Transverse colon (tissue), 4 donors: ENCODE results near the gene NPPA. TPM values are rescaled to one million over a fixed set of nuclear protein-coding genes. Genes with fewer than 3 reads are reported as not detected.

Source experiments
- DNase-seq: peaks from one replicate; pipeline ENCODE4 v3.0.0-alpha.2; 2019
- H3K27ac ChIP-seq, 4 donors: fragments of 200-600 bp; sonication (generic); 2 replicates each; pipeline ENCODE4 v1.5.1; 2016 to 2018; ENCODE audit warnings: inconsistent platforms in 4 of 4
- H3K27me3 ChIP-seq: fragments of 200-600 bp; sonication (generic); 2 replicates; pipeline ENCODE4 v1.5.1; 2017; ENCODE audit warnings: inconsistent platforms
- H3K36me3 ChIP-seq, 4 donors: fragments of 200-600 bp; sonication (generic); 2 replicates each; pipeline ENCODE4 v1.5.1; 2017 to 2019; ENCODE audit warnings: inconsistent platforms in 4 of 4
- H3K4me1 ChIP-seq, 4 donors: fragments of 200-600 bp; sonication (generic); 2 replicates each; pipeline ENCODE4 v1.5.1; 2017 to 2020; ENCODE audit warnings: inconsistent platforms in 4 of 4
- H3K4me3 ChIP-seq, 4 donors: fragments of 200-600 bp; sonication (generic); 1 replicate in 1 of 4; 2 replicates in 3 of 4; pipeline versions ENCODE4 v1.5.1 to v1.6.1; 2017 to 2019; ENCODE audit warnings: inconsistent platforms in 4 of 4
- H3K9me3 ChIP-seq, 2 donors: fragments of 200-600 bp; sonication (generic); 2 replicates each; pipeline ENCODE4 v1.5.1; 2017 to 2019; ENCODE audit warnings: inconsistent platforms in 2 of 2
- CTCF ChIP-seq, 5 experiments: fragments of 200-600 bp in 3 of 5; fragments of 450-650 bp in 2 of 5; sonication (generic) in 3 of 5; IDR thresholded peaks; 1 replicate in 2 of 5; 2 replicates in 3 of 5; pipeline ENCODE4 v1.5.1; 2016 to 2017; ENCODE audit warnings: antibody characterized with exemption in 5 of 5, inconsistent platforms in 3 of 5, mild to moderate bottlenecking in 2 of 5, moderate library complexity in 1 of 5
- EP300 ChIP-seq: sonication (generic); formaldehyde crosslinking; IDR thresholded peaks from one replicate; pipeline ENCODE4 v1.6.1; 2017; ENCODE audit warnings: antibody characterized with exemption, low read depth
- POLR2A ChIP-seq: fragments of 450-650 bp; IDR thresholded peaks from one replicate; pipeline ENCODE4 v1.6.1; 2016; ENCODE audit warnings: antibody characterized with exemption, mild to moderate bottlenecking, moderate library complexity
- POLR2AphosphoS5 ChIP-seq, 3 donors: sonication (generic); formaldehyde crosslinking; IDR thresholded peaks; one replicate each; pipeline ENCODE4 v1.6.1; 2016; ENCODE audit warnings: antibody characterized with exemption in 3 of 3
- WGBS, 2 donors: methylation state at CpG; one replicate each; pipeline ENCODE4 v1.1.5; 2018; ENCODE audit warnings: low coverage in 1 of 2; 5-methylcytosine and 5-hydroxymethylcytosine counted together
- in situ Hi-C, 4 donors: fragments of 200-750 bp; cut with MboI; loops; one replicate each; pipeline versions ENCODE4 v1.15.0 to v1.15.1; 2017; ENCODE audit warnings: low sequenced_read_pairs in 3 of 4, low pct_ligation_motif_present in 1 of 4, low pct_unique_long_range_greater_than_20kb in 1 of 4
- intact Hi-C: fragments of 100-400 bp; cut with DNase I; formaldehyde crosslinking; loops from one replicate; pipeline ENCODE4 v1.15.1; 2023; ENCODE audit warnings: low total_unique reads
- total RNA-seq, 4 donors: library from RNA; depleted of rRNA; stranded (reverse); fragments of >200 nt; gene quantifications; one replicate each; pipeline ENCODE4 v1.1.0, GENCODE V29; 2016

NPPA gene
- total RNA-seq, 4 donors from 2014 or later = not detected

GRCh38 chr1:11850156-11850555 is 2.6 kb upstream of the NPPA start:
- 52% methylated on average over 11 of the region's 11 CpGs; no CpG with 5 or more reads in 1 of the 2 donors for WGBS, 2 donors
- TF ChIP-seq POLR2AphosphoS5 (IDR thresholded peaks at IDR 0.05) (no peak), CTCF (IDR thresholded peaks at IDR 0.05) (no peak), POLR2A (no peak), EP300 (no peak)
- Histone ChIP-seq H3K27me3 (peaks cover 11% of the 10 kb centered on the region), H3K36me3 (no peaks in the 10 kb centered on the region), H3K4me1 (no peaks in the 10 kb centered on the region), H3K4me3 (no peak overlapping the region), H3K9me3 (no peaks in the 10 kb centered on the region), H3K27ac (no peak overlapping the region)
- DNase-seq = no peak
- in situ Hi-C loops (no loop called here), intact Hi-C loops (no loop called here)

GRCh38 chr1:11848373-11848700 is 754 bp upstream of the NPPA start:
- Histone ChIP-seq H3K4me1 (no peaks in the 10 kb centered on the region), H3K27ac (no peak overlapping the region), H3K4me3 (no peak overlapping the region), H3K36me3 (no peaks in the 10 kb centered on the region), H3K9me3 (no peaks in the 10 kb centered on the region), H3K27me3 (no peaks in the 10 kb centered on the region)
- 73% methylated on average over 9 of the region's 9 CpGs; no CpG with 5 or more reads in 1 of the 2 donors for WGBS, 2 donors
- DNase-seq = no peak
- intact Hi-C loops (no loop called here), in situ Hi-C loops (loop anchor here in 3 of 4 donors (10.0 to 25.0 kb wide), 2 partner anchors 46 to 114 kb away; no protein-coding TSS in a partner anchor)
- no peak for TF ChIP-seq EP300
- no peak for TF ChIP-seq POLR2AphosphoS5 (IDR thresholded peaks at IDR 0.05)
- no peak for TF ChIP-seq POLR2A
- TF ChIP-seq CTCF (IDR thresholded peaks at IDR 0.05) = no peak

DNA sequence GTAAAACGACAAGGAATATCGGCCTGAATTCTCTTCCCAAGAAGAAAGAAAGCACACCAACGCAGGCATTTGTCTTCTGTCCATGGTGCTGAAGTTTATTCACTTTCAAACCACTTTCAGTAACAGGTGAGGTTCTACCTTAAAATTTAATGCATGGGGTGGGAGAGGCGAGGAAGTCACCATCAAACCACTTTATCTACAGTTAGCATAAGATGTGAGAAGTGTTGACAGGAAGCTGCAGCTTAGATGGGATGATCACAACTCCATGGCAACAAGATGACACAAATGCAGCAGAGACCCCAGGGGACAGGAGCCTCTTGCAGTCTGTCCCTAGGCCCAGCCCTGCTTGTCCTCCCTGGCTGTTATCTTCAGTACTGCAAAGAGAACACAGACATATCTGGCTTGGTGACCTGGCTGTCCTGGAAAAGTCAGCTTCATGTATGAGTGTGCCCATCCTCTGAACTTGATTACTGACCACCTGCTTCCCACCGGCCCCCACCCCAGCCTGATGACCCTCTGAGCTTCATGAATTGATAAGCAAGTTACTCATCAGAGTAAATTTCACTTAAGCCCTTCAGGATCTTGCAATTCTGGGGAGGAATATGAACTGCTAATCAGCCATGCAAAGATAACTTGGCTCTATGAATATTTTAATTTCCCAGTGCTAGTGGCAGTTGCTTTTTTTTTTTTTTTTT is 1.8 kb downstream of the NPPA start:
- Histone ChIP-seq H3K36me3 (peaks cover 0 to 15% (median 7%) of the 10 kb centered on the region in 4 donors), H3K9me3 (no peaks in the 10 kb centered on the region), H3K27ac (no peak overlapping the region), H3K4me1 (no peaks in the 10 kb centered on the region), H3K4me3 (no peak overlapping the region), H3K27me3 (no peaks in the 10 kb centered on the region)
- no peak for DNase-seq
- intact Hi-C loops = no loop called here
- WGBS, 2 donors = 55 to 58% methylated on average over 4 to 5 of the region's 5 CpGs
- TF ChIP-seq POLR2AphosphoS5 (IDR thresholded peaks at IDR 0.05) (no peak), CTCF (IDR thresholded peaks at IDR 0.05) (no peak), EP300 (no peak), POLR2A (no peak)
- in situ Hi-C loops = loop anchor here in 3 of 4 donors (10.0 to 25.0 kb wide), 2 partner anchors 49 to 117 kb away; no protein-coding TSS in a partner anchor

GRCh38 chr1:11842154-11843041 is 5.2 kb downstream of the NPPA start:
- H3K4me3 ChIP-seq = no peak overlapping the region
- peak; percentile 18 for DNase-seq
- no peaks in the 10 kb centered on the region for H3K27me3 ChIP-seq
- H3K9me3 ChIP-seq = no peaks in the 10 kb centered on the region
- TF ChIP-seq CTCF (IDR thresholded peaks at IDR 0.05) = no peak
- TF ChIP-seq POLR2A = no peak
- TF ChIP-seq POLR2AphosphoS5 (IDR thresholded peaks at IDR 0.05) = no peak
- TF ChIP-seq EP300 = no peak
- H3K4me1 ChIP-seq = no peaks in the 10 kb centered on the region
- intact Hi-C loops (loop anchor here (5.0 kb wide), 1 partner anchor 1610 kb away; no protein-coding TSS in a partner anchor), in situ Hi-C loops (loop anchor here in 3 of 4 donors (10.0 to 25.0 kb wide), 2 partner anchors 52 to 120 kb away; no protein-coding TSS in a partner anchor)
- no peak overlapping the region for H3K27ac ChIP-seq
- H3K36me3 ChIP-seq = peaks cover 0 to 40% (median 13%) of the 10 kb centered on the region in 4 donors
- WGBS, 2 donors = 68 to 72% methylated on average over 5 to 19 of the region's 19 CpGs
